ENCODE measurements around the gene CLCN2. TPM values are rescaled to one million over a fixed set of nuclear protein-coding genes. Genes with fewer than 3 reads are reported as not detected.
A peak's percentile ranks its signal among the peaks of the same experiment; 100 is the strongest.

Gene CLCN2
- total RNA-seq, 1 experiment from 2014 or later = 4.4 TPM

- no peak for DNase-seq (ENCODE audit: low read depth)
These were observed 19.3 kb upstream of the CLCN2 start for GRCh38 chr3:184380627-184381260.

GRCh38 chr3:184380185-184380626 lies 18.8 kb upstream of the CLCN2 start:
- peak; percentile 23 for DNase-seq (ENCODE audit: low read depth)

- no peak for DNase-seq (ENCODE audit: low read depth)
These were observed 18.2 kb upstream of the CLCN2 start, which contains the start of gene CHRD for GRCh38 chr3:184379358-184380184. CHRD (plus strand) TSS chr3:184380054; CDS start chr3:184380319, 265 bp downstream.

- DNase-seq (ENCODE audit: low read depth) = no peak
These were observed 17.4 kb upstream of the CLCN2 start for GRCh38 chr3:184378651-184379357.

- no peak for DNase-seq (ENCODE audit: low read depth)
These were observed 16.6 kb upstream of the CLCN2 start, which contains the start of gene THPO for GRCh38 chr3:184377882-184378445. THPO (minus strand) TSS chr3:184378207; CDS start chr3:184376259, 1,948 bp downstream.

- DNase-seq (ENCODE audit: low read depth) = no peak
These were observed 16.0 kb upstream of the CLCN2 start for GRCh38 chr3:184377374-184377773.

GRCh38 chr3:184375747-184376461 lies 14.5 kb upstream of the CLCN2 start:
- DNase-seq (ENCODE audit: low read depth) = no peak

- DNase-seq (ENCODE audit: low read depth) = peak; percentile 61
These were observed 12.0 kb upstream of the CLCN2 start for GRCh38 chr3:184373422-184373821.

GRCh38 chr3:184372911-184373310 lies 11.5 kb upstream of the CLCN2 start:
- DNase-seq (ENCODE audit: low read depth) = no peak

- DNase-seq (ENCODE audit: low read depth) = no peak
These were observed 11.0 kb upstream of the CLCN2 start for GRCh38 chr3:184372296-184372821.

- peak; percentile 89 for DNase-seq (ENCODE audit: low read depth)
These were observed 10.2 kb upstream of the CLCN2 start for GRCh38 chr3:184371570-184372018.

GRCh38 chr3:184368586-184369183 lies 7.3 kb upstream of the CLCN2 start:
- peak; percentile 71 for DNase-seq (ENCODE audit: low read depth)

- no peak for DNase-seq (ENCODE audit: low read depth)
These were observed 6.7 kb upstream of the CLCN2 start for GRCh38 chr3:184368116-184368515.

- peak; percentile 44 for DNase-seq (ENCODE audit: low read depth)
These were observed 5.3 kb upstream of the CLCN2 start for GRCh38 chr3:184366619-184367289.

GRCh38 chr3:184362668-184363546 lies 1.5 kb upstream of the CLCN2 start:
- DNase-seq (ENCODE audit: low read depth) = peak; percentile 96

- DNase-seq (ENCODE audit: low read depth) = no peak
These were observed 695 bp upstream of the CLCN2 start for GRCh38 chr3:184361932-184362667.

GRCh38 chr3:184360929-184361531 lies 375 bp downstream of the CLCN2 start:
- no peak for DNase-seq (ENCODE audit: low read depth)
